Activated CD4-positive, alpha-beta T cell treated with anti-CD3 and anti-CD28 coated beads, Interleukin-2, Interleukin-6, amounts not matched to agents 100 ng/mL and 50 ng/mL, durations not matched to agents 16 hours and 8 hours (primary cell): Measurements from ENCODE around the gene GRIK3.
"Not testable (repeated sequence)": the region's sequence is repeated elsewhere in the genome, so short reads cannot be mapped to it uniquely, and the experiment has no call there.

ENCODE experiments used
- DNase-seq: peaks from one replicate; pipeline ENCODE4 v3.0.0-alpha.2; 2020

GRIK3 gene

DNA sequence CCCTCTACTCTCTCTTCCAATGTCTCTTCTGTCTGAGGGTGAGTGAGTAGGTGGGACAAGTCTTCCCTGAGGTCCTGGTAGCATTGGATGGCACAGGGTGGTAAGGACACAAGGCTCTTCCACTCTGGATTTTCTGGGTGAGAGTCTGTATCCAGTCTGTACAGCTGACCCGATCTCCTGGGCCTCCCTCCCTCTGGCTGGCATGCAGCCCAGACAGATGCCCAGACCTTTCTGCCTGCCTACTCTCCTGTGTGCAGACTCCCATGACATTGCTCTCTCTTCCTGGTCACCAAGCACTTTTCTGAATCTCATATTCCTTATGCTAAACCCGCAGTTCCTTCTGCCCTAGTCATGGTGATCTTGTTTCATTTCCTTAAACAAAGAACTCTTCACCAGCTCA is 100.3 kb downstream of the GRIK3 start:
- no peak for DNase-seq

- DNase-seq: no peak
Measured at GRCh38 chr1:36927826-36928225, 106.5 kb downstream of the GRIK3 start.

GRCh38 chr1:36925251-36925650 is 109.1 kb downstream of the GRIK3 start:
- DNase-seq: no peak

DNA sequence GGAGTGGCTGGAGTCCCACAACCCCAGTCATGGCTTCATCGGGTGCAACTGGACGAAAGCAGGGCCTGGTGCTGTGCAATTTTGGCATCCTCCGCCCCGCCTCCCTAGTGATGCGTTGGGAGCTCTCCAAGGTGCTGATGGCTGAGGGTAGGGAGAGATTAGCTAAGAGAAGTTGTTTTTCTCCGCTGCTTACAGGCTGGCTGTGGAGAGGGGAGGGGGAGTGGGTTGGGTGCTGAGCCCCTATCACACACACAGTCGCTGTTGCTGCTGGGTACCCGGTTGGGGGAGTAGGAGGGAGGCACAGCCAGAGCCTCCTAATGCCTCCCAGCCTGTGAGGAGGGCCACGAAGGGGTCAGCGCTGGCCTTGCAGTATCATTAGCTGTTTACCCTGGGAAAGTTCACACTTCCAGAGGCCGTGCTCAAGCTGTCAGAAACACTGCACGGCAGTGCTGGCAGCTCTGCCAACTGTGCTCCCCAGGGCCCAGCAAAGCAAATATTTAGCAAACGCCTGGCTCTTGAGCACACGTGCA is 110.0 kb downstream of the GRIK3 start:
- DNase-seq: peak; percentile 56

DNA sequence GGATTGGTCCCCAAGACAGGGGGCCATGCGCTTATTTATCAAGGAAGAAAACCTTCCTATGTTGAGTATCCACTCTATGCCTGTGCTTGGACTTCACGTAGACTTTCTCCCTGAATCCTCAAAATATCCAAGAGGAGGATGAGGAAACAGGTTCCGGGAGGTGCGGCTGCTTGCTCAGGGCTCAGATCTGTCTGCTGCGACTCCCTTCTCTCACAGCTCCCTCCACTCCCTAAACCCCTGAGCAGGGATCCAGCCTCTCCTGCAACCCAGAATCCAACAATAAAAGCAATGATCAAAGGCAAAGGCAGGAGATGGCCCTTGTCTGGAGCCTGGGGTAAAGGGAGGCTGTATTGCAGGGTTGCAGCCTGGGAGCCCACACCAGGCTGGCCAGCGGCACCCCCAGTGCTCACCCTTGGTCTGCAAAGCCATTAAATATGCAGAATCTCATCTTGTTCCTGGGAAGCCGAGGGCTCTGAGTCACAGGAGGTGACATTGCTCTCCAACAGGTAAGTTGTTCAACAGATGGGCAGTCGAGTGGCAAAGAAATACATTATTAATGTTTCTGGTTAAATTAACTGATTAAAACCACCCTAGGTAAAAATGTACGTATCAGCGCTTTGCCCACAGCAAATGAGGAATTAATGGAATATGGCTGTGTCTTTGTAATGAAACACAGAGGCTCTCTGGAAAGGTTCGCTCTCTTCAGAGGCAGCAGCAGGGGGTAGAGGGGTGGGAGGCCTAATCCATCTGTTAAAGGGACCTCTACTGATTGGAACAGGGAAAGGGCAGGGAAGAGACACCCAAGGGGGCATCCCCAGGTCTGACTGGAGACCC is 111.5 kb downstream of the GRIK3 start:
- DNase-seq: no peak

GRCh38 chr1:36922071-36922470 is 112.2 kb downstream of the GRIK3 start:
- no peak for DNase-seq

DNA sequence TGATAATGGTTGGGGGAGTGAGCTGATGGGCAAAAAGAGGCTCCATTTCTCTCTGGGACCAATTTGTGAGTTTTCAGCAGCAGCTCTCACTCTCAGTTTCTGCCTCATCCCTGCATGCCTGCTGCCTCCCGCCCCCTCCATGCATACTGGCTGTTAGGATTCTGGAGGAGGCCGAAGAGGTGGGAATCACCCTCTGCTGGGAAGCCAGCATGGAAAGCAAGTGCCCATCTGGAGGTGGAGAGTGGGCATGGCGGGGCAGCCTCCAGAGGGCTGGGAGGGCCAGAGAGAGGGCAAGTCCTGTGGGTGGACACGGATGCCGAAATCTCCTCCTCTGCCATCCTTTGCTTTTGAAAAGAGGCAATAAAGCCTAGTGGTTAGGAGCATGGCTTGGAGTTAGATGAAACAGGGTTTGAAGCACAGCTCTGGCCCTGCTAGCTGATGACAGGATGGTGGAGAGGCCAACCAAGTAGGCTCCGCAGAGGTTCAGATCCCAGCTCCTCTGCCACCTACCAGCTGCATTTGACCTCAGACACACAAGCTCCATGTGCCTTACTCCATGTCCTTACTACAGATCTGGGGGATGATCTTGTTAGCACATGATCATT is 113.4 kb downstream of the GRIK3 start:
- DNase-seq: no peak

DNA sequence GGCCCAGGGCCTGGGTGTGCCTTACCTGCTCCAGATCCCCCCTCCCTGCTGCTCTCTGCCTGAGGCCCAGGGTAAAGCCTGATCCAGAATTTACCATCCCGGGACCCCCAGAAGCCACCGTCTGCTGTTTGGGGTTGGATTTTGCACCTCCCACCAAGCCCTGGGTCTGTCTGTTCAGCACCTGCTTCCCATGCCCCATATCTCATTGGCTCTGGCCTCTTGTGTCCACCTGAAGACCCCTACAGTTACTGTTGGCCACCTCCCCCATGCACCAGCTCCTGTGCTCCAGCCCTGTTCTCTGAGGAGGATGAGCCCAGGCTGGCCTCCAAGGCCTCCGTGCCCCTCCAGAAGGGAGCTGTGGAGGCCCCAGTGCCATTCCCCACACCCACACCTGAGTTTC is 113.9 kb downstream of the GRIK3 start:
- no peak for DNase-seq

GRCh38 chr1:36919491-36920145 is 114.7 kb downstream of the GRIK3 start:
- DNase-seq: no peak

DNA sequence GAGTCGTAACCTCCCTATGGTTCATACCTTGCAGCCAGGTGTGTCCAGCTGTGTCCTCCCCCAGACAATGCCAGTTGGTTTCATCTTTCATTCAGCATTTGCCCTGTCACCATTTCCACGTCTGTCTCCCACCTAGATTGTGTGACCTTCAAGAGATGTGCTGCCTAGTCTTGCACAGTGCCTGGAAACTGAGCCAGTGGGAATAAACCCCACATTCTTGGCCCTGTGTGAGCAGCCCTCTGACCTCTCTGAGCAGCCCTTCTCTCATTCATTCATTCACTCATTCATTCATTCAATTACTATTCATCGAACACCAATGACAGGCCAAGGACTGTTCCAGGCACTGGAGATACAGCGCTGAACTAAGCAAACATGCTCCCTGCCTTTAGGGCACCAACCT is 115.7 kb downstream of the GRIK3 start:
- DNase-seq: no peak

GRCh38 chr1:36916542-36916941 is 117.8 kb downstream of the GRIK3 start:
- DNase-seq: not testable (repeated sequence)

- no peak for DNase-seq
Measured at GRCh38 chr1:36913484-36914060, 120.7 kb downstream of the GRIK3 start.

- DNase-seq: no peak
Measured at GRCh38 chr1:36913016-36913415, 121.3 kb downstream of the GRIK3 start.

GRCh38 chr1:36912365-36912865 is 121.9 kb downstream of the GRIK3 start:
- no peak for DNase-seq

GRCh38 chr1:36911561-36912364 is 122.6 kb downstream of the GRIK3 start:
- DNase-seq: no peak

DNA sequence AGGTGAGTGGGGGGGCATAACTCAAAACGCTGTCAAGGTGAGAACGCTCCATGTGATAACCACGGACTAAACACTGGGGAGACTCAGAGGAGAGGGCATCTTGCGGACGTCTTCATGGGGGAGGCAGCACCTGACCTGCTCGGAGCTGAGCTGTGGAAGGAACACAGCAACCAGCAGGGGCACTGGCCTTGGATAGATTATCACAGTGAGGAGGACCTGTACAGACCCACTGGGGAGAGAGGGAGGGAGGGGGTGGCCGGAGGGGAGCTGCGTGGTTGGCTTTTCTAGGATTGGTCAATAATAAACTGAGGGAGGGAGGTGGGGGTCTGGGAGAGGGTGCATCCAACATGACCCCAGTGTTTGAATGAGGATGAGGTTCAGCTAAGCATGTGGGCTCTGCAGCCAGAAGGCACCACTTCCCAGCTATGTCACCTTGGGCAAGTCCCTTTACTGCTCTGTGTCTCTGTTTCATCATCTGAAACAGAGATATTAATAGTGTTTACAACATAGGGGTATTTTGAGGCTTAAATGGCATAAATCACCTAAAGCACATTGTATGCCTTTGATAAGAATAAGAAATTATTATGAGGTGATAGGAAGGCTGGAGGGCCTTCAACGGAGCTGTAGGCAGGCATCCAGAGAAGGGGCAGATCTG is 123.3 kb downstream of the GRIK3 start:
- DNase-seq: no peak

DNA sequence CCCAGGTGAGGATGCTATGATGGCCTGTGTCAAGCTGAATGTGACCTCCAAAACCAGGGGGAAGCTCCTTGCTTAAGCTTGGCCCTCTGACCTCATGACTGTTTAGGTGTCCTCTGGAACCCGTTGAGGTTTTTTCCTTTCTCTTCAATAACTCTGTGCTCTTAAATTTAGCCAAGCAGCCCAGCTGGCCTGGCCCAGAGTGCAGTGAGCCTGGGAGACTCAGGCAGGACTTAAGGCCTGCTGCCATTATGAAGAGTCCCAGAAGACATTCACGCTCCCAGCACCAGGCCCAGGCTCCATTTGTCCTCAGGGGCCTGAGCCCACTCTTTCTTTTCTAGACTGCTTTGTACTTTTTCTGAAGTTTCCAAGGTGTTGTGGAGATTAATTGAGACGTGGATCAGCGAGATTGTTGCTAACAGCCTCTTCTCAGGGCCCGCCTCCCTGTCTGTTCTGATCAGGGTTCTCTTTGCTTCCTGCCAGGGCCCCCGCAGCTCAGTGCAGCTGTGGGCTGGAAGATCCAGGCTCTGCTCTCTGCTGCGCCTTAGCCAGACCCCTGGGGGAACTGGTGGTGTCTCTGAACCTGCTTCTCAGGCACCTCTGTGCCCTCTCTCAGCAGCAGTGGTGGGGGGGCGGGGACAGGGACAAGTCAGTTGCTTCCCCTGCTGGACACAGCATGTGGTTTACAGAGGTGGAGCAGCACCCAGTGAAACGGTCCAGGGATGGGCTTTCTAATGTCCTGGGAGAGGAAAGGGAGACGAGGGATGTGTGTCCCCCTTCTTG is 124.2 kb downstream of the GRIK3 start:
- DNase-seq: no peak

DNA sequence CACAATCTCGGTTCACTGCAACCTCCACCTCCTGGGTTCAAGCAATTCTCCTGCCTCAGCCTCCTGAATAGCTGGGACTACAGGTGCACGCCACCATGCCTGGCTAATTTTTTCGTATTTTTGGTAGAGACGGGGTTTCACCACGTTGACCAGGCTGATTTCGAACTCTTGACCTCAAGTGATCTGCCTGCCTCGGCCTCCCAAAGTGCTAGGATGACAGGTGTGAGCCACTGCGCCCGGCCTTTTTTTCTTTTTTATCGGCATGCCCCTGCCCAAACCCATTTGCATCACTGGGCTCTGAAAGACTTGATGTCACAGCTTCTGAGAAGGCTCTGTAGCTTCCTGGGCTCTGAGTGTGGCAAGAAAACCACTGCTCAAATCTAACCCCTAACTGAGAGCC is 125.0 kb downstream of the GRIK3 start:
- not testable (repeated sequence) for DNase-seq

DNA sequence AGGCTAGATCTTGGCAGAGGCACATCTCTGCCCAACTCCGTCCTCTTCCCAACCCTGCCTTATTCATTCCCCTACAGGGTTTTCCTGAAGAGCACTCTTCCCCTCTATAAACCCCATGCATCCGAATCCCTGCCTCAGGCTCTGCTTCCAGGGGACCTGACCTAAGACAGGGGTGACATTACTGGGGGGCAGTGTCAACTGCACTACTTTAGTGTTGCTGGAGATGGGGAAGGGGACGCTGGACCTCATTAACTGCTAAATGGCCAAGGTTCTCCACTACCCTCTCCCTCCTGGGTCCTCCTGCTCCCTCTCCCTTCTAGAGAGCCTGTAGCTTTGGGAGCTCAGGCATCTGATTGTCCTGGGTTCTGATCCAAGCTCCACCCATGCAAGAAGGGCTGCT is 126.2 kb downstream of the GRIK3 start:
- no peak for DNase-seq

DNA sequence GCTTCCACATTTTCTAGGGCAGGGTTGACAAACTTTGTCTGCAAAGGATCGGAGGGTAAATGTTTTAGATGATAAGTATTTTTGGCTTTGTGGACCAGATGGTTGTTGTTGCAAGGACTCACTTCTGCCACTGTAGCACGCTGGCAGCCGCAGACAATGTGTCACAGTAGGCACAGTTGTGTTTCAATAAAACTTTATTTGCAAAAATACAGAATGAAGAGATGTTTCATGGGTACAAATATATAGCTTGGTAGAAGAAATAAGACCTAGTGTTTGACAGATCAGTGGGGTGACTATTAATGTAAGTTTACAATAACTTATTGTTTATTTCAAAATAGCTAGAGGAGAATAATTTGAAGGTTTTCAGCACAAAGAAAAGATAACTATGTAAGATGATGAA is 127.8 kb downstream of the GRIK3 start:
- no peak for DNase-seq

- DNase-seq: no peak
Measured at GRCh38 chr1:36905941-36906340, 128.4 kb downstream of the GRIK3 start.
